WTC11 (cell line): ENCODE results near the gene IDUA. TPM values are rescaled to one million over a fixed set of nuclear protein-coding genes. Genes with fewer than 3 reads are reported as not detected.

Source experiments
- ATAC-seq: fragments of 200-7000 bp; cut with Tn5 transposase; 2 replicates; pipeline ENCODE4 v1.10.0; 2021; ENCODE audit warnings: mild to moderate bottlenecking, moderate library complexity
- CTCF ChIA-PET: fragments of 300-600 bp; sonication (Branson Sonifier 250); formaldehyde crosslinking; loops from one replicate; lab custom pipeline; 2021; ENCODE audit warnings: antibody characterized with exemption; lab: Charles Lee
- POLR2A ChIA-PET: fragments of 350-600 bp; sonication (Branson Sonifier 250); formaldehyde crosslinking; loops from one replicate; lab custom pipeline; 2021; ENCODE audit warnings: antibody characterized with exemption; lab: Charles Lee
- DNase-seq: peaks from one replicate; pipeline ENCODE4 v3.0.0; 2021; ENCODE audit warnings: low spot score
- H3K27ac Mint-ChIP-seq: 2 replicates; pipeline ENCODE4 v1.8.0; 2021; ENCODE audit warnings: mixed read lengths
- H3K27me3 Mint-ChIP-seq: 2 replicates; pipeline ENCODE4 v1.8.0; 2021; ENCODE audit warnings: low read depth, mild to moderate bottlenecking, moderate library complexity, mixed read lengths
- H3K36me3 Mint-ChIP-seq: 2 replicates; pipeline ENCODE4 v1.8.0; 2021; ENCODE audit warnings: mixed read lengths
- H3K4me1 Mint-ChIP-seq: 2 replicates; pipeline ENCODE4 v1.8.0; 2022; ENCODE audit warnings: mixed read lengths
- H3K4me3 Mint-ChIP-seq: 2 replicates; pipeline ENCODE4 v1.8.0; 2021; ENCODE audit warnings: mild to moderate bottlenecking, moderate library complexity, mixed read lengths
- H3K9me3 Mint-ChIP-seq: 2 replicates; pipeline ENCODE4 v1.8.0; 2021; ENCODE audit warnings: mixed read lengths
- CREB1 ChIP-seq: sonication (generic); formaldehyde crosslinking; IDR thresholded peaks from 2 replicates; pipeline ENCODE4 v1.8.0; 2023; ENCODE audit warnings: mild to moderate bottlenecking, missing genetic modification reagents
- FOXP1 ChIP-seq: sonication (generic); formaldehyde crosslinking; IDR thresholded peaks from 2 replicates; pipeline ENCODE4 v1.8.0; 2022; ENCODE audit warnings: missing genetic modification reagents, mild to moderate bottlenecking, moderate library complexity, borderline replicate concordance
- GABPB1 ChIP-seq: sonication (generic); formaldehyde crosslinking; IDR thresholded peaks from 2 replicates; pipeline ENCODE4 v1.8.1; 2023; ENCODE audit warnings: mild to moderate bottlenecking, missing genetic modification reagents
- JAZF1 ChIP-seq: fragments of 250-450 bp; sonication (Bioruptor Pico); IDR thresholded peaks from 2 replicates; pipeline ENCODE4 v1.9.0; 2021; ENCODE audit warnings: moderate library complexity, mild to moderate bottlenecking, inconsistent platforms
- MXD4 ChIP-seq: fragments of 250-450 bp; sonication (Bioruptor Pico); IDR thresholded peaks from 2 replicates; pipeline ENCODE4 v1.8.0; 2021; ENCODE audit warnings: mild to moderate bottlenecking, moderate library complexity, borderline replicate concordance
- NFYB ChIP-seq: sonication (generic); formaldehyde crosslinking; conservative IDR thresholded peaks from 2 replicates; pipeline ENCODE4 v1.8.0; 2022; ENCODE audit warnings: low read depth, missing genetic modification reagents
- SMAD3 ChIP-seq: sonication (generic); formaldehyde crosslinking; IDR thresholded peaks from 2 replicates; pipeline ENCODE4 v1.8.0; 2022; ENCODE audit warnings: missing genetic modification reagents, mild to moderate bottlenecking, borderline replicate concordance
- SP1 ChIP-seq: sonication (generic); formaldehyde crosslinking; conservative IDR thresholded peaks from 2 replicates; pipeline ENCODE4 v1.8.1; 2022; ENCODE audit warnings: missing genetic modification reagents
- STAT6 ChIP-seq: sonication (generic); formaldehyde crosslinking; conservative IDR thresholded peaks from 2 replicates; pipeline ENCODE4 v1.8.1; 2023; ENCODE audit warnings: mild to moderate bottlenecking, low read depth, missing genetic modification reagents, moderate library complexity
- ZNF281 ChIP-seq: sonication (generic); formaldehyde crosslinking; IDR thresholded peaks from 2 replicates; pipeline ENCODE4 v1.8.0; 2023; ENCODE audit warnings: mild to moderate bottlenecking, missing genetic modification reagents
- ZNF396 ChIP-seq: fragments of 250-450 bp; sonication (Bioruptor Pico); IDR thresholded peaks from 2 replicates; pipeline ENCODE4 v1.8.0; 2021; ENCODE audit warnings: mild to moderate bottlenecking, moderate library complexity, borderline replicate concordance
- ZNF423 ChIP-seq: fragments of 250-450 bp; sonication (Bioruptor Pico); IDR thresholded peaks from 2 replicates; pipeline ENCODE4 v2.1.2; 2022; ENCODE audit warnings: mild to moderate bottlenecking, moderate library complexity
- ZSCAN18 ChIP-seq: fragments of 250-450 bp; sonication (Bioruptor Pico); IDR thresholded peaks from 2 replicates; pipeline ENCODE4 v2.1.2; 2022; ENCODE audit warnings: mild to moderate bottlenecking, moderate library complexity
- total RNA-seq: library from RNA; stranded (reverse); gene quantifications from 3 replicates; pipeline ENCODE4 v1.2.3, GENCODE V29; 2021
- TF ChIP-seq, protein P1 (sequence below): sonication (generic); formaldehyde crosslinking; IDR thresholded peaks from 2 replicates; pipeline ENCODE4 v1.8.0; 2022; ENCODE audit warnings: missing genetic modification reagents

IDUA gene
- total RNA-seq, 1 experiment from 2014 or later, result 8.7 TPM

- H3K27ac Mint-ChIP-seq, result no peak overlapping the region
- CTCF ChIA-PET, result interaction anchor here (1.3 kb wide), 1 partner anchor 9 kb away, joined by 3 read pairs; the partner anchor contains the start of gene FGFRL1
- H3K36me3 Mint-ChIP-seq, result no peaks in the 10 kb centered on the region
- no peaks in the 10 kb centered on the region for H3K27me3 Mint-ChIP-seq
- no peak for ATAC-seq
- TF ChIP-seq SP1 (no peak), CREB1 (CRISPR knock-in tag) (no peak), ZNF423 (CRISPR knock-in tag) (0 out of 2 replicates have a peak, but pooled peaks have one; percentile 8)
- TF ChIP-seq, all 79 proteins: peak for 1
- no peak for DNase-seq
- Mint-ChIP-seq H3K4me1 (no peaks in the 10 kb centered on the region), H3K4me3 (no peak overlapping the region), H3K9me3 (no peaks in the 10 kb centered on the region)
- POLR2A ChIA-PET, result no interaction called here
Measured at GRCh38 chr4:1019320-1019719, 32.5 kb downstream of the IDUA start.

DNA sequence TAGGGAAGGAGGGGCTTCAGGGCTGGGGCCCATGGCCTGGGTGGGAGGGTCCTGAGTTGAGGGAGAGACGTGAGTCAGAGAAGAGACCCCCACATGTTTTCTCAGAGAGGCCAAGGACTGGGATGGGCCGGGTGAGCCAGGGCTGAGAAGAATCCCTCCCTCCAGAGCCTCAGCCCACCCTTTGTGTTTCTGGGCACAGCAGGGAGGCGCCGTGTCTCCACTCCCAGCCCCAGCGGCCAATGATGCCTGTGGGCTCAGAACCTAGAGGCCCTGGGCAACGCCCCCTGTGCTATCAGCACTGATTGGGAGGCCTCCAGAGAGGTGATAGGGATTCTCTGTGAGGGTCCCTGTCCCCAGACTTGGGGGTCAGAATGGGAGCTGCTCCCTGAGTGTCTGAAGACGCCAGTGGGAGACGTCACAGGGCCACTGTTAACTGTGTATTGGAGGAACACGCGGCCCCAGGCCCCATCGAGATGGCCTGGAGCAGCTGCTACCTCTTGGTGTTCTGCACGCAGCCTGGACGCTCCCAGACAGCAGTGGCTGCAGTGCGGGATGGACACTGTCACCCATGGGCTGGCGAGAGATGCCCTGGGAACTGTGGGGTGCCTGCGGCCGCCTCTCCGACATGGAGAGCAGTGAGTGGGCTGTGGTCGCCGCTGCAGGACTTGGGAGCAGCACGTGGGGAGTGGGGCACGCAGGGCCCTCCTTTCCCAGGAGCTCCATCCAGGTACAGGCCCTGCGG is 33.1 kb downstream of the IDUA start:
- Mint-ChIP-seq H3K27ac (no peak overlapping the region), H3K4me1 (no peaks in the 10 kb centered on the region), H3K36me3 (no peaks in the 10 kb centered on the region), H3K4me3 (no peak overlapping the region), H3K9me3 (no peaks in the 10 kb centered on the region), H3K27me3 (no peaks in the 10 kb centered on the region)
- no peak for DNase-seq
- no peak for TF ChIP-seq STAT6 (CRISPR knock-in tag)
- TF ChIP-seq JAZF1 (CRISPR knock-in tag), result no peak
- TF ChIP-seq ZNF281 (CRISPR knock-in tag), result no peak
- no peak for TF ChIP-seq FOXP1 (CRISPR knock-in tag)
- no peak for TF ChIP-seq ZSCAN18 (CRISPR knock-in tag)
- TF ChIP-seq MXD4 (CRISPR knock-in tag), result no peak
- TF ChIP-seq NFYB (CRISPR knock-in tag), result no peak
- ChIA-PET CTCF (interaction anchor here (1.3 kb wide), 1 partner anchor 9 kb away, joined by 3 read pairs; the partner anchor contains the start of gene FGFRL1), POLR2A (no interaction called here)
- peak; percentile 41 for ATAC-seq

GRCh38 chr4:1021386-1022050 is 34.7 kb downstream of the IDUA start:
- Mint-ChIP-seq H3K4me1 (no peaks in the 10 kb centered on the region; the same call in 1 of the 2 replicates), H3K27ac (no peak overlapping the region), H3K27me3 (no peaks in the 10 kb centered on the region), H3K4me3 (no peak overlapping the region), H3K36me3 (peaks cover 12% of the 10 kb centered on the region), H3K9me3 (no peaks in the 10 kb centered on the region)
- POLR2A ChIA-PET, result interaction anchor here (0.5 kb wide), 1 partner anchor 33 kb away, joined by 8 read pairs; no protein-coding TSS in a partner anchor
- ATAC-seq (no peak), DNase-seq (no peak)
- CTCF ChIA-PET, result no interaction called here
- TF ChIP-seq, protein P1, sequence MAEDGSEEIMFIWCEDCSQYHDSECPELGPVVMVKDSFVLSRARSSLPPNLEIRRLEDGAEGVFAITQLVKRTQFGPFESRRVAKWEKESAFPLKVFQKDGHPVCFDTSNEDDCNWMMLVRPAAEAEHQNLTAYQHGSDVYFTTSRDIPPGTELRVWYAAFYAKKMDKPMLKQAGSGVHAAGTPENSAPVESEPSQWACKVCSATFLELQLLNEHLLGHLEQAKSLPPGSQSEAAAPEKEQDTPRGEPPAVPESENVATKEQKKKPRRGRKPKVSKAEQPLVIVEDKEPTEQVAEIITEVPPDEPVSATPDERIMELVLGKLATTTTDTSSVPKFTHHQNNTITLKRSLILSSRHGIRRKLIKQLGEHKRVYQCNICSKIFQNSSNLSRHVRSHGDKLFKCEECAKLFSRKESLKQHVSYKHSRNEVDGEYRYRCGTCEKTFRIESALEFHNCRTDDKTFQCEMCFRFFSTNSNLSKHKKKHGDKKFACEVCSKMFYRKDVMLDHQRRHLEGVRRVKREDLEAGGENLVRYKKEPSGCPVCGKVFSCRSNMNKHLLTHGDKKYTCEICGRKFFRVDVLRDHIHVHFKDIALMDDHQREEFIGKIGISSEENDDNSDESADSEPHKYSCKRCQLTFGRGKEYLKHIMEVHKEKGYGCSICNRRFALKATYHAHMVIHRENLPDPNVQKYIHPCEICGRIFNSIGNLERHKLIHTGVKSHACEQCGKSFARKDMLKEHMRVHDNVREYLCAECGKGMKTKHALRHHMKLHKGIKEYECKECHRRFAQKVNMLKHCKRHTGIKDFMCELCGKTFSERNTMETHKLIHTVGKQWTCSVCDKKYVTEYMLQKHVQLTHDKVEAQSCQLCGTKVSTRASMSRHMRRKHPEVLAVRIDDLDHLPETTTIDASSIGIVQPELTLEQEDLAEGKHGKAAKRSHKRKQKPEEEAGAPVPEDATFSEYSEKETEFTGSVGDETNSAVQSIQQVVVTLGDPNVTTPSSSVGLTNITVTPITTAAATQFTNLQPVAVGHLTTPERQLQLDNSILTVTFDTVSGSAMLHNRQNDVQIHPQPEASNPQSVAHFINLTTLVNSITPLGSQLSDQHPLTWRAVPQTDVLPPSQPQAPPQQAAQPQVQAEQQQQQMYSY (CRISPR knock-in tag), result no peak
- TF ChIP-seq SMAD3 (CRISPR knock-in tag), result no peak
- no peak for TF ChIP-seq ZNF396 (CRISPR knock-in tag)
- no peak for TF ChIP-seq GABPB1 (CRISPR knock-in tag)
